Caco-2 (cell line): Measurements from ENCODE around the gene NHSL2. TPM values are rescaled to one million over a fixed set of nuclear protein-coding genes. Genes with fewer than 3 reads are reported as not detected.

Experiments used
- BruUV-seq: library from RNA; stranded (reverse); fragments of 400-500 nt; replicated peaks from 2 replicates; lab custom pipeline; 2021; lab: Mats Ljungman, UMichigan
- CTCF ChIA-PET: fragments of 300-600 bp; sonication (Branson Sonifier 250); formaldehyde crosslinking; loops from one replicate; lab custom pipeline; 2022; ENCODE audit warnings: antibody characterized with exemption; lab: Charles Lee
- POLR2A ChIA-PET: fragments of 300-600 bp; sonication (Branson Sonifier 250); formaldehyde crosslinking; loops from one replicate; lab custom pipeline; 2022; ENCODE audit warnings: antibody characterized with exemption; lab: Charles Lee
- DNase-seq, 2 experiments: peaks; one replicate each; pipeline versions ENCODE4 v3.0.0 to v3.0.0-alpha.2; 2020 to 2022
- H3K27me3 ChIP-seq: replicated peaks from 2 replicates; pipeline ENCODE4 v1.6.0; 2011; ENCODE audit warnings: low read length; ENCODE audit not compliant: control insufficient read depth, insufficient read depth
- H3K36me3 ChIP-seq: 2 replicates; pipeline ENCODE4 v1.5.1; 2011; ENCODE audit warnings: low read length; ENCODE audit not compliant: control insufficient read depth, insufficient read depth
- H3K4me1 ChIP-seq: fragments of 250-450 bp; sonication (Bioruptor Pico); 2 replicates; pipeline ENCODE4 v1.5.1; 2020; ENCODE audit warnings: mild to moderate bottlenecking
- H3K4me3 ChIP-seq: 2 replicates; pipeline ENCODE4 v1.5.1; 2011; ENCODE audit warnings: low read depth, mild to moderate bottlenecking, control low read depth, low read length
- H3K9me3 ChIP-seq: fragments of 250-450 bp; sonication (Bioruptor Pico); 2 replicates; pipeline ENCODE4 v1.5.1; 2020; ENCODE audit warnings: mild to moderate bottlenecking, moderate library complexity
- H3K27ac Mint-ChIP-seq: one replicate; pipeline ENCODE4 v1.8.0; 2022; ENCODE audit warnings: mixed read lengths; ENCODE audit not compliant: unreplicated experiment
- H3K27me3 Mint-ChIP-seq: one replicate; pipeline ENCODE4 v1.8.0; 2022; ENCODE audit warnings: mixed read lengths; ENCODE audit not compliant: insufficient read depth, unreplicated experiment
- H3K36me3 Mint-ChIP-seq: one replicate; pipeline ENCODE4 v1.8.0; 2022; ENCODE audit warnings: mild to moderate bottlenecking, mixed read lengths; ENCODE audit not compliant: insufficient read depth, unreplicated experiment
- H3K4me1 Mint-ChIP-seq: one replicate; pipeline ENCODE4 v1.8.0; 2022; ENCODE audit warnings: low read depth, mixed read lengths; ENCODE audit not compliant: unreplicated experiment
- H3K4me3 Mint-ChIP-seq: one replicate; pipeline ENCODE4 v1.8.0; 2022; ENCODE audit warnings: mild to moderate bottlenecking, moderate library complexity, mixed read lengths; ENCODE audit not compliant: unreplicated experiment
- H3K9me3 Mint-ChIP-seq: one replicate; pipeline ENCODE4 v1.8.0; 2022; ENCODE audit warnings: mixed read lengths; ENCODE audit not compliant: unreplicated experiment
- CTCF ChIP-seq, 2 experiments: fragments of 200-600 bp in 1 of 2; IDR thresholded peaks; 1 replicate in 1 of 2; 2 replicates in 1 of 2; pipeline versions ENCODE4 v1.5.1 to v1.8.0; 2011 to 2022; ENCODE audit warnings: antibody characterized with exemption in 1 of 2, control low read depth in 1 of 2, inconsistent platforms in 1 of 2, low read depth in 1 of 2, low read length in 1 of 2, mild to moderate bottlenecking in 1 of 2, moderate library complexity in 1 of 2; ENCODE audit not compliant: insufficient read depth in 1 of 2, severe bottlenecking in 1 of 2, unreplicated experiment in 1 of 2
- intact Hi-C: fragments of 100-400 bp; cut with micrococcal nuclease; formaldehyde crosslinking; loops from one replicate; pipeline ENCODE4 v1.10.0; 2022; ENCODE audit not compliant: unreplicated experiment
- total RNA-seq: library from RNA; stranded (reverse); gene quantifications from 2 replicates; pipeline ENCODE4 v1.2.3, GENCODE V29; 2022

Gene NHSL2
- total RNA-seq, 1 experiment from 2014 or later: 0.18 TPM

- ChIA-PET POLR2A (no interaction called here), CTCF (no interaction called here)
- Mint-ChIP-seq H3K36me3 (peaks cover 5% of the 10 kb centered on the region), H3K9me3 (no peaks in the 10 kb centered on the region), H3K4me1 (peaks cover 50% of the 10 kb centered on the region), H3K27me3 (no peaks in the 10 kb centered on the region), H3K4me3 (no peak overlapping the region), H3K27ac (peak overlapping the region; percentile 86)
- no TSS peak for BruUV-seq
- TF ChIP-seq CTCF (IDR thresholded peaks at IDR 0.05; ENCODE audit: insufficient read depth in 1 of 2, low read depth in 1 of 2, low read length in 1 of 2, severe bottlenecking in 1 of 2, unreplicated experiment in 1 of 2): no peak
- Histone ChIP-seq H3K9me3 (no peaks in the 10 kb centered on the region), H3K27me3 (no peaks in the 10 kb centered on the region), H3K4me3 (no peak overlapping the region), H3K36me3 (no peaks in the 10 kb centered on the region; the same call in 1 of the 2 replicates), H3K4me1 (peaks cover 64% of the 10 kb centered on the region)
- no peak for DNase-seq
- intact Hi-C loops: loop anchor here (5.0 kb wide), 1 partner anchor 35 kb away; no protein-coding TSS in a partner anchor
Measured at GRCh38 chrX:71992711-71993110, 82.1 kb downstream of the NHSL2 start.

GRCh38 chrX:71993371-71993770, 82.7 kb downstream of the NHSL2 start:
- H3K36me3 ChIP-seq: no peaks in the 10 kb centered on the region; the same call in 1 of the 2 replicates
- peaks cover 64% of the 10 kb centered on the region for H3K4me1 ChIP-seq
- H3K27ac Mint-ChIP-seq: no peak overlapping the region
- intact Hi-C loops: loop anchor here (5.0 kb wide), 1 partner anchor 36 kb away; no protein-coding TSS in a partner anchor
- no peaks in the 10 kb centered on the region for H3K27me3 ChIP-seq
- no peak overlapping the region for H3K4me3 ChIP-seq
- H3K9me3 ChIP-seq: no peaks in the 10 kb centered on the region
- no peaks in the 10 kb centered on the region for H3K9me3 Mint-ChIP-seq
- H3K4me3 Mint-ChIP-seq: no peak overlapping the region
- BruUV-seq: no TSS peak
- ChIA-PET POLR2A (no interaction called here), CTCF (no interaction called here)
- peaks cover 50% of the 10 kb centered on the region for H3K4me1 Mint-ChIP-seq
- TF ChIP-seq CTCF (IDR thresholded peaks at IDR 0.05; ENCODE audit: insufficient read depth in 1 of 2, low read depth in 1 of 2, low read length in 1 of 2, severe bottlenecking in 1 of 2, unreplicated experiment in 1 of 2): no peak
- H3K36me3 Mint-ChIP-seq: peaks cover 5% of the 10 kb centered on the region
- no peaks in the 10 kb centered on the region for H3K27me3 Mint-ChIP-seq
- no peak for DNase-seq

- Mint-ChIP-seq H3K9me3 (no peaks in the 10 kb centered on the region), H3K27me3 (no peaks in the 10 kb centered on the region), H3K36me3 (peaks cover 5% of the 10 kb centered on the region), H3K27ac (peak overlapping the region; percentile 93), H3K4me1 (peaks cover 56% of the 10 kb centered on the region), H3K4me3 (no peak overlapping the region)
- CTCF ChIA-PET: no interaction called here
- Histone ChIP-seq H3K4me3 (no peak overlapping the region), H3K36me3 (no peaks in the 10 kb centered on the region; the same call in 1 of the 2 replicates), H3K9me3 (no peaks in the 10 kb centered on the region), H3K4me1 (peaks cover 62% of the 10 kb centered on the region), H3K27me3 (no peaks in the 10 kb centered on the region)
- BruUV-seq: no TSS peak
- POLR2A ChIA-PET: no interaction called here
- intact Hi-C loops: loop anchor here (5.0 kb wide), 1 partner anchor 37 kb away; no protein-coding TSS in a partner anchor
- no peak for DNase-seq
- no peak for TF ChIP-seq CTCF (IDR thresholded peaks at IDR 0.05; ENCODE audit: insufficient read depth in 1 of 2, low read depth in 1 of 2, low read length in 1 of 2, severe bottlenecking in 1 of 2, unreplicated experiment in 1 of 2)
Measured at GRCh38 chrX:71994601-71995000, 84.0 kb downstream of the NHSL2 start.
